ENCODE data around the gene DHX32. TPM values are rescaled to one million over a fixed set of nuclear protein-coding genes. Genes with fewer than 3 reads are reported as not detected.

DHX32 gene
- polyA plus RNA-seq, 2 donors = 26.1 to 30.5 TPM

GRCh38 chr10:125840406-125840805, 40.7 kb downstream of the DHX32 start:
- Histone ChIP-seq H3K27me3 (ENCODE audit: control insufficient read depth in 1 of 2, insufficient read depth in 2 of 2, low read length in 2 of 2) (no peaks in the 10 kb centered on the region), H3K36me3 (ENCODE audit: control insufficient read depth in 2 of 2, insufficient read depth in 2 of 2, low read length in 1 of 2) (peaks cover 15 to 27% of the 10 kb centered on the region in 2 donors), H3K9me3 (ENCODE audit: control insufficient read depth in 2 of 2, insufficient read depth in 1 of 2, low read depth in 1 of 2, low read length in 1 of 2) (no peaks in the 10 kb centered on the region), H3K27ac (ENCODE audit: low read depth in 2 of 2, low read length in 1 of 2) (no peak overlapping the region), H3K4me3 (ENCODE audit: low read depth in 1 of 2, low read length in 2 of 2) (no peak overlapping the region), H3K4me1 (ENCODE audit: control insufficient read depth in 2 of 2, insufficient read depth in 2 of 2, low read length in 1 of 2) (no peaks in the 10 kb centered on the region)
- WGBS, 2 donors = 94% methylated on average over 9 of the region's 9 CpGs

GRCh38 chr10:125838802-125839575, 42.1 kb downstream of the DHX32 start:
- 83 to 88% methylated on average over 9 of the region's 9 CpGs for WGBS, 2 donors
- Histone ChIP-seq H3K4me3 (ENCODE audit: low read depth in 1 of 2, low read length in 2 of 2) (no peak overlapping the region), H3K4me1 (ENCODE audit: control insufficient read depth in 2 of 2, insufficient read depth in 2 of 2, low read length in 1 of 2) (no peaks in the 10 kb centered on the region), H3K36me3 (ENCODE audit: control insufficient read depth in 2 of 2, insufficient read depth in 2 of 2, low read length in 1 of 2) (peaks cover 17 to 28% of the 10 kb centered on the region in 2 donors), H3K27me3 (ENCODE audit: control insufficient read depth in 1 of 2, insufficient read depth in 2 of 2, low read length in 2 of 2) (no peaks in the 10 kb centered on the region), H3K9me3 (ENCODE audit: control insufficient read depth in 2 of 2, insufficient read depth in 1 of 2, low read depth in 1 of 2, low read length in 1 of 2) (no peaks in the 10 kb centered on the region), H3K27ac (ENCODE audit: low read depth in 2 of 2, low read length in 1 of 2) (no peak overlapping the region)

- 63 to 72% methylated on average over 2 of the region's 2 CpGs for WGBS, 2 donors
- no peaks in the 10 kb centered on the region for H3K4me1 ChIP-seq (ENCODE audit: control insufficient read depth in 2 of 2, insufficient read depth in 2 of 2, low read length in 1 of 2)
- no peak overlapping the region for H3K4me3 ChIP-seq (ENCODE audit: low read depth in 1 of 2, low read length in 2 of 2)
- H3K27me3 ChIP-seq (ENCODE audit: control insufficient read depth in 1 of 2, insufficient read depth in 2 of 2, low read length in 2 of 2) = no peaks in the 10 kb centered on the region
- H3K27ac ChIP-seq (ENCODE audit: low read depth in 2 of 2, low read length in 1 of 2) = no peak overlapping the region
- no peaks in the 10 kb centered on the region for H3K9me3 ChIP-seq (ENCODE audit: control insufficient read depth in 2 of 2, insufficient read depth in 1 of 2, low read depth in 1 of 2, low read length in 1 of 2)
- H3K36me3 ChIP-seq (ENCODE audit: control insufficient read depth in 2 of 2, insufficient read depth in 2 of 2, low read length in 1 of 2) = peaks cover 24 to 25% of the 10 kb centered on the region in 2 donors
These were observed 44.3 kb downstream of the DHX32 start for GRCh38 chr10:125836746-125837145.

GRCh38 chr10:125828311-125828710, 52.8 kb downstream of the DHX32 start:
- no peaks in the 10 kb centered on the region for H3K4me1 ChIP-seq (ENCODE audit: control insufficient read depth in 2 of 2, insufficient read depth in 2 of 2, low read length in 1 of 2)

GRCh38 chr10:125827133-125827532, 54.0 kb downstream of the DHX32 start:
- no peaks in the 10 kb centered on the region for H3K4me1 ChIP-seq (ENCODE audit: control insufficient read depth in 2 of 2, insufficient read depth in 2 of 2, low read length in 1 of 2)
- no peaks in the 10 kb centered on the region for H3K9me3 ChIP-seq (ENCODE audit: control insufficient read depth in 2 of 2, insufficient read depth in 1 of 2, low read depth in 1 of 2, low read length in 1 of 2)
- no peaks in the 10 kb centered on the region for H3K27me3 ChIP-seq (ENCODE audit: control insufficient read depth in 1 of 2, insufficient read depth in 2 of 2, low read length in 2 of 2)
- H3K4me3 ChIP-seq (ENCODE audit: low read depth in 1 of 2, low read length in 2 of 2) = no peak overlapping the region
- no peak overlapping the region for H3K27ac ChIP-seq (ENCODE audit: low read depth in 2 of 2, low read length in 1 of 2)
- 81 to 87% methylated on average over 2 of the region's 2 CpGs for WGBS, 2 donors
- peaks cover 4 to 14% of the 10 kb centered on the region in 2 donors for H3K36me3 ChIP-seq (ENCODE audit: control insufficient read depth in 2 of 2, insufficient read depth in 2 of 2, low read length in 1 of 2)

More at GRCh38 chr10:125828311-125828710, 52.8 kb downstream of the DHX32 start:
- Histone ChIP-seq H3K27me3 (ENCODE audit: control insufficient read depth in 1 of 2, insufficient read depth in 2 of 2, low read length in 2 of 2) (no peaks in the 10 kb centered on the region), H3K4me3 (ENCODE audit: low read depth in 1 of 2, low read length in 2 of 2) (no peak overlapping the region), H3K27ac (ENCODE audit: low read depth in 2 of 2, low read length in 1 of 2) (no peak overlapping the region), H3K9me3 (ENCODE audit: control insufficient read depth in 2 of 2, insufficient read depth in 1 of 2, low read depth in 1 of 2, low read length in 1 of 2) (no peaks in the 10 kb centered on the region), H3K36me3 (ENCODE audit: control insufficient read depth in 2 of 2, insufficient read depth in 2 of 2, low read length in 1 of 2) (peaks cover 7 to 17% of the 10 kb centered on the region in 2 donors)
- WGBS, 2 donors = 89 to 94% methylated on average over 5 of the region's 5 CpGs

GRCh38 chr10:125824736-125825135, 56.4 kb downstream of the DHX32 start:
- no peaks in the 10 kb centered on the region for H3K27me3 ChIP-seq (ENCODE audit: control insufficient read depth in 1 of 2, insufficient read depth in 2 of 2, low read length in 2 of 2)
- no peaks in the 10 kb centered on the region for H3K4me1 ChIP-seq (ENCODE audit: control insufficient read depth in 2 of 2, insufficient read depth in 2 of 2, low read length in 1 of 2)
- 76% methylated on average over 1 of the region's 1 CpG for WGBS, 2 donors
- H3K4me3 ChIP-seq (ENCODE audit: low read depth in 1 of 2, low read length in 2 of 2) = peak overlapping the region in 1 of 2 donors; percentile 95
- H3K36me3 ChIP-seq (ENCODE audit: control insufficient read depth in 2 of 2, insufficient read depth in 2 of 2, low read length in 1 of 2) = peaks cover 1 to 9% of the 10 kb centered on the region in 2 donors
- H3K9me3 ChIP-seq (ENCODE audit: control insufficient read depth in 2 of 2, insufficient read depth in 1 of 2, low read depth in 1 of 2, low read length in 1 of 2) = no peaks in the 10 kb centered on the region
- no peak overlapping the region for H3K27ac ChIP-seq (ENCODE audit: low read depth in 2 of 2, low read length in 1 of 2)

GRCh38 chr10:125823663-125824251, 57.3 kb downstream of the DHX32 start:
- peak overlapping the region; percentile 94 to 95 for H3K4me3 ChIP-seq (ENCODE audit: low read depth in 1 of 2, low read length in 2 of 2)
- no peaks in the 10 kb centered on the region for H3K9me3 ChIP-seq (ENCODE audit: control insufficient read depth in 2 of 2, insufficient read depth in 1 of 2, low read depth in 1 of 2, low read length in 1 of 2)
- 0% methylated on average over 20 of the region's 20 CpGs for WGBS, 2 donors
- peaks cover 0 to 6% of the 10 kb centered on the region in 2 donors for H3K36me3 ChIP-seq (ENCODE audit: control insufficient read depth in 2 of 2, insufficient read depth in 2 of 2, low read length in 1 of 2)
- peak overlapping the region; percentile 62 to 96 for H3K27ac ChIP-seq (ENCODE audit: low read depth in 2 of 2, low read length in 1 of 2)
- H3K27me3 ChIP-seq (ENCODE audit: control insufficient read depth in 1 of 2, insufficient read depth in 2 of 2, low read length in 2 of 2) = no peaks in the 10 kb centered on the region
- no peaks in the 10 kb centered on the region for H3K4me1 ChIP-seq (ENCODE audit: control insufficient read depth in 2 of 2, insufficient read depth in 2 of 2, low read length in 1 of 2)

GRCh38 chr10:125822878-125823662, 58.0 kb downstream of the DHX32 start, which contains the start of the genes BCCIP and UROS:
Gene BCCIP (plus strand): TSS chr10:125823546. CDS start chr10:125823558, 12 bp downstream.
Gene UROS (minus strand): TSS chr10:125823258. CDS start chr10:125816499, 6,759 bp downstream.
- no peaks in the 10 kb centered on the region for H3K4me1 ChIP-seq (ENCODE audit: control insufficient read depth in 2 of 2, insufficient read depth in 2 of 2, low read length in 1 of 2)
- H3K9me3 ChIP-seq (ENCODE audit: control insufficient read depth in 2 of 2, insufficient read depth in 1 of 2, low read depth in 1 of 2, low read length in 1 of 2) = no peaks in the 10 kb centered on the region
- H3K27me3 ChIP-seq (ENCODE audit: control insufficient read depth in 1 of 2, insufficient read depth in 2 of 2, low read length in 2 of 2) = no peaks in the 10 kb centered on the region
- peak within 1 kb of the TSS; percentile 94 to 95 for H3K4me3 ChIP-seq (ENCODE audit: low read depth in 1 of 2, low read length in 2 of 2)
- H3K36me3 ChIP-seq (ENCODE audit: control insufficient read depth in 2 of 2, insufficient read depth in 2 of 2, low read length in 1 of 2) = peaks cover 0 to 2% of the 10 kb centered on the region in 2 donors
- WGBS, 2 donors = 0% methylated on average over 72 to 74 of the region's 74 CpGs
- H3K27ac ChIP-seq (ENCODE audit: low read depth in 2 of 2, low read length in 1 of 2) = peak within 1 kb of the TSS; percentile 62 to 96

- H3K9me3 ChIP-seq (ENCODE audit: control insufficient read depth in 2 of 2, insufficient read depth in 1 of 2, low read depth in 1 of 2, low read length in 1 of 2) = no peaks in the 10 kb centered on the region
- WGBS, 2 donors = 57 to 60% methylated on average over 1 of the region's 1 CpG
- no peaks in the 10 kb centered on the region for H3K4me1 ChIP-seq (ENCODE audit: control insufficient read depth in 2 of 2, insufficient read depth in 2 of 2, low read length in 1 of 2)
- H3K27ac ChIP-seq (ENCODE audit: low read depth in 2 of 2, low read length in 1 of 2) = no peak overlapping the region
- no peak overlapping the region for H3K4me3 ChIP-seq (ENCODE audit: low read depth in 1 of 2, low read length in 2 of 2)
- H3K27me3 ChIP-seq (ENCODE audit: control insufficient read depth in 1 of 2, insufficient read depth in 2 of 2, low read length in 2 of 2) = no peaks in the 10 kb centered on the region
- H3K36me3 ChIP-seq (ENCODE audit: control insufficient read depth in 2 of 2, insufficient read depth in 2 of 2, low read length in 1 of 2) = peaks cover 0 to under 1% of the 10 kb centered on the region in 2 donors
These were observed 60.4 kb downstream of the DHX32 start for GRCh38 chr10:125820701-125821100.

All from esophagus (tissue), 2 donors.